Measurements from ENCODE around the gene SLC22A3.

The SLC22A3 gene

GRCh38 chr6:160455081-160455480 lies 106.9 kb downstream of the SLC22A3 start:
- no peak overlapping the region for H3K4me3 ChIP-seq (ENCODE audit: control insufficient read depth, low read depth, low read length)
- TF ChIP-seq, protein P1, sequence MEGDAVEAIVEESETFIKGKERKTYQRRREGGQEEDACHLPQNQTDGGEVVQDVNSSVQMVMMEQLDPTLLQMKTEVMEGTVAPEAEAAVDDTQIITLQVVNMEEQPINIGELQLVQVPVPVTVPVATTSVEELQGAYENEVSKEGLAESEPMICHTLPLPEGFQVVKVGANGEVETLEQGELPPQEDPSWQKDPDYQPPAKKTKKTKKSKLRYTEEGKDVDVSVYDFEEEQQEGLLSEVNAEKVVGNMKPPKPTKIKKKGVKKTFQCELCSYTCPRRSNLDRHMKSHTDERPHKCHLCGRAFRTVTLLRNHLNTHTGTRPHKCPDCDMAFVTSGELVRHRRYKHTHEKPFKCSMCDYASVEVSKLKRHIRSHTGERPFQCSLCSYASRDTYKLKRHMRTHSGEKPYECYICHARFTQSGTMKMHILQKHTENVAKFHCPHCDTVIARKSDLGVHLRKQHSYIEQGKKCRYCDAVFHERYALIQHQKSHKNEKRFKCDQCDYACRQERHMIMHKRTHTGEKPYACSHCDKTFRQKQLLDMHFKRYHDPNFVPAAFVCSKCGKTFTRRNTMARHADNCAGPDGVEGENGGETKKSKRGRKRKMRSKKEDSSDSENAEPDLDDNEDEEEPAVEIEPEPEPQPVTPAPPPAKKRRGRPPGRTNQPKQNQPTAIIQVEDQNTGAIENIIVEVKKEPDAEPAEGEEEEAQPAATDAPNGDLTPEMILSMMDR (conservative IDR thresholded peaks at IDR 0.05; ENCODE audit: control insufficient read depth, insufficient read depth, low read depth, low read length): no peak
- DNase-seq (ENCODE audit: low read depth): no peak

DNA sequence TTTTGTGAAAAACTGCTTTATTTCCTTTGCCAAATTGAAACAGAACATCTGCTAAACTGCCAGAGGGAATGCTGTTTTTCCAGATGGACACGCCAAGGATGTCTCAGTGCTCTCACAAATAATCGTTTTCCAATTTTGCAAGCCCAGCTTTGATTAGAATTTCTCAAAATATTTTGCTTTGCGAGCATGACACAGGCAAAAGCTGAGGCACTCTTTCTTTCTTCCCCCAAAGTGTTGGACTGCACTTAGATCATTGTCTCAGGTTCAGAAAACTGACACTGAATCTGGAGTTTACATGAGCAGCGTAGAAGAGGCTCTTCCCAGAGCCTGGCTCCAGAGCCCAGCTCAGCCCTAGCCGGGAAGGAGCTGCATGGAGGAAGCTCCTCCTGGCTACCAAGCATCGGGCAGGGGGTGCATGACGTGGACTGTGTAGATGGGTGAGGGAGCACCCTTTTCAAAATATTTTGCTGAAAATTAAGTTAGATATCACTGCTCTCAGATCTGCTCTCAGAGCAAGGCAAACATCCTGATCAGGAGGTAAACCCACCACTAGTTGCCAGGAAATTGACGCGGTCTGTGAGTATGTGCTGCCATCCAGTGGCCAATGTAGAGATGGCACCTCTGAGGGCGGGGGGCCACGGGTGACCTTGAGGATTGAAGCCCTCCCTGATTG lies 107.5 kb downstream of the SLC22A3 start:
- DNase-seq (ENCODE audit: low read depth): peak; percentile 61
- peak overlapping the region; percentile 18 for H3K4me3 ChIP-seq (ENCODE audit: control insufficient read depth, low read depth, low read length)
- TF ChIP-seq, protein P1 (conservative IDR thresholded peaks at IDR 0.05; ENCODE audit: control insufficient read depth, insufficient read depth, low read depth, low read length): peak; percentile 97

DNA sequence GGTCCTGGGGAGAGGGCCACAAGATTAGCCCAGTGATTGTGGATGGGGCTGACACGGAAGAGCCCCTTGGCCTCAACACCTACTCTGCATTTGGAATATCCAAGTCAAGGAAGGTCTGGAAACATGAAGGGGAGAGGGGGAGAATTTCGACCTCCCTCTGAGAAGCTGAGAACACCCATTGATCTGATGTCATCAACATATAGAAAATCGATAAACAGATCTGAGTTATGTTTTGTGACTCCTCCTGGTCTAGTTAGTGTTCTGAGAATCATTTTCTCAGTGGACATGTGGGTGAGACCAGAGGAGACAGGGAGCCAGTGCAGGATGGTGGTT lies 108.0 kb downstream of the SLC22A3 start:
- TF ChIP-seq, protein P1 (conservative IDR thresholded peaks at IDR 0.05; ENCODE audit: control insufficient read depth, insufficient read depth, low read depth, low read length): no peak

GRCh38 chr6:160457823-160458222 lies 109.6 kb downstream of the SLC22A3 start:
- TF ChIP-seq, protein P1 (conservative IDR thresholded peaks at IDR 0.05; ENCODE audit: control insufficient read depth, insufficient read depth, low read depth, low read length): no peak
- H3K4me3 ChIP-seq (ENCODE audit: control insufficient read depth, low read depth, low read length): no peak overlapping the region
- no peak for DNase-seq (ENCODE audit: low read depth)

More for the DNA sequence above, 108.0 kb downstream of the SLC22A3 start:
- no peak overlapping the region for H3K4me3 ChIP-seq (ENCODE audit: control insufficient read depth, low read depth, low read length)
- no peak for DNase-seq (ENCODE audit: low read depth)

GRCh38 chr6:160461641-160462040 lies 113.5 kb downstream of the SLC22A3 start:
- DNase-seq (ENCODE audit: low read depth): peak; percentile 45
- TF ChIP-seq, protein P1 (conservative IDR thresholded peaks at IDR 0.05; ENCODE audit: control insufficient read depth, insufficient read depth, low read depth, low read length): no peak

GRCh38 chr6:160462116-160462515 lies 113.9 kb downstream of the SLC22A3 start:
- H3K4me3 ChIP-seq (ENCODE audit: control insufficient read depth, low read depth, low read length): no peak overlapping the region
- TF ChIP-seq, protein P1 (conservative IDR thresholded peaks at IDR 0.05; ENCODE audit: control insufficient read depth, insufficient read depth, low read depth, low read length): no peak

More at GRCh38 chr6:160461641-160462040, 113.5 kb downstream of the SLC22A3 start:
- H3K4me3 ChIP-seq (ENCODE audit: control insufficient read depth, low read depth, low read length): no peak overlapping the region

More at GRCh38 chr6:160462116-160462515, 113.9 kb downstream of the SLC22A3 start:
- no peak for DNase-seq (ENCODE audit: low read depth)
